Thoracic aorta (tissue), 2 donors: ENCODE data around the gene OR1F1. TPM values are rescaled to one million over a fixed set of nuclear protein-coding genes. Genes with fewer than 3 reads are reported as not detected.
"Not testable (repeated sequence)": the region's sequence is repeated elsewhere in the genome, so short reads cannot be mapped to it uniquely, and the experiment has no call there.

ENCODE experiments used
- ATAC-seq: fragments of 150-250 bp; one replicate; pipeline ENCODE4 v1.8.0; 2017; ENCODE audit warnings: low read depth; ENCODE audit not compliant: insufficient number of reproducible peaks, low FRiP score
- DNase-seq: peaks from one replicate; pipeline ENCODE4 v3.0.0-alpha.2; 2020; ENCODE audit warnings: low spot score
- H3K27ac ChIP-seq, 2 donors: fragments of 200-600 bp; sonication (generic); 1 replicate in 1 of 2; 2 replicates in 1 of 2; pipeline ENCODE4 v1.5.1; 2016; ENCODE audit warnings: mild to moderate bottlenecking in 2 of 2, moderate library complexity in 2 of 2
- H3K27me3 ChIP-seq: fragments of 200-600 bp; sonication (generic); replicated peaks from 2 replicates; pipeline ENCODE4 v1.6.0; 2016; ENCODE audit warnings: mild to moderate bottlenecking; ENCODE audit not compliant: insufficient read depth
- H3K36me3 ChIP-seq: fragments of 200-600 bp; sonication (generic); one replicate; pipeline ENCODE4 v1.5.1; 2016
- H3K4me1 ChIP-seq, 2 donors: fragments of 200-600 bp; sonication (generic); 1 replicate in 1 of 2; 2 replicates in 1 of 2; pipeline versions ENCODE4 v1.5.1 to v1.6.0; 2016; ENCODE audit warnings: low read depth in 2 of 2, mild to moderate bottlenecking in 1 of 2; ENCODE audit not compliant: control insufficient read depth in 1 of 2
- H3K4me3 ChIP-seq: fragments of 200-600 bp; sonication (generic); 2 replicates; pipeline ENCODE4 v1.5.1; 2016; ENCODE audit warnings: mild to moderate bottlenecking
- H3K9me3 ChIP-seq: fragments of 200-600 bp; sonication (generic); 2 replicates; pipeline ENCODE4 v1.5.1; 2016
- total RNA-seq, 2 donors: library from RNA; depleted of rRNA; stranded (reverse); fragments of >200 nt; gene quantifications; one replicate each; pipeline versions ENCODE4 v1.1.0 to v1.2.3, GENCODE V29; 2016
- TF ChIP-seq, protein P1 (sequence below): fragments of 200-600 bp; sonication (generic); IDR thresholded peaks from one replicate; pipeline ENCODE4 v1.5.1; 2019; ENCODE audit warnings: antibody characterized with exemption

OR1F1 gene
- total RNA-seq, 2 donors from 2014 or later, result not detected

DNA sequence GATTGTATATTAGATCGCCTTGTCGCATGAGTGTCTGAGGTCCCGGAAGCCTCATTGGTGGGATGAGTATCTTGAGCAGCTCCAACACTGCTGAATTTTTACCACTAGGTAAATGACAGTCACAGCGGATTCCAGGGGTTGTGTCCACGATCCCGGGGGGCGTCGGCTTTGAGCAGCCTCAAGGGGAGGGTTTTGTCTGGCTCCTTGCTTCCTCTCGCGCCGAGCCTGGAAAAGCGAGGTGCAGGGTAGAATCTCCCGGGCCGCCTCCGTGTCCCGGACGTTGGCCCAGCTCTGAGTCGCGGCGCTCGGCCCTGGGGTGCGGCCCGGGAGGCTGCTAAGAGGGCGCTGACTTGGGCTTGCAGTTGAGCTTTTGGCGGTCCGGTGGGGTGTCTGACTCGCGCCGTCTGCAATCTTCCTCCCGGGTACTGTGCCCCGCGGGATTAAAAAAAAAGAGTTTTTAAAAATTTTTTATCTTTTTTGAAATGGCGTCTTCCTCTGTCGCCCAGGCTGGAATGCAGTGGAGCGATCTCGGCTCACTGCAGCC, 4.5 kb downstream of the OR1F1 start:
- Histone ChIP-seq H3K4me3 (no peak overlapping the region), H3K27me3 (peaks cover 40% of the 10 kb centered on the region), H3K4me1 (peaks cover 7 to 15% of the 10 kb centered on the region in 2 donors), H3K36me3 (no peaks in the 10 kb centered on the region), H3K9me3 (no peaks in the 10 kb centered on the region), H3K27ac (no peak overlapping the region)
- DNase-seq (no peak), ATAC-seq (no peak)
- TF ChIP-seq, protein P1, sequence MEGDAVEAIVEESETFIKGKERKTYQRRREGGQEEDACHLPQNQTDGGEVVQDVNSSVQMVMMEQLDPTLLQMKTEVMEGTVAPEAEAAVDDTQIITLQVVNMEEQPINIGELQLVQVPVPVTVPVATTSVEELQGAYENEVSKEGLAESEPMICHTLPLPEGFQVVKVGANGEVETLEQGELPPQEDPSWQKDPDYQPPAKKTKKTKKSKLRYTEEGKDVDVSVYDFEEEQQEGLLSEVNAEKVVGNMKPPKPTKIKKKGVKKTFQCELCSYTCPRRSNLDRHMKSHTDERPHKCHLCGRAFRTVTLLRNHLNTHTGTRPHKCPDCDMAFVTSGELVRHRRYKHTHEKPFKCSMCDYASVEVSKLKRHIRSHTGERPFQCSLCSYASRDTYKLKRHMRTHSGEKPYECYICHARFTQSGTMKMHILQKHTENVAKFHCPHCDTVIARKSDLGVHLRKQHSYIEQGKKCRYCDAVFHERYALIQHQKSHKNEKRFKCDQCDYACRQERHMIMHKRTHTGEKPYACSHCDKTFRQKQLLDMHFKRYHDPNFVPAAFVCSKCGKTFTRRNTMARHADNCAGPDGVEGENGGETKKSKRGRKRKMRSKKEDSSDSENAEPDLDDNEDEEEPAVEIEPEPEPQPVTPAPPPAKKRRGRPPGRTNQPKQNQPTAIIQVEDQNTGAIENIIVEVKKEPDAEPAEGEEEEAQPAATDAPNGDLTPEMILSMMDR, result no peak

DNA sequence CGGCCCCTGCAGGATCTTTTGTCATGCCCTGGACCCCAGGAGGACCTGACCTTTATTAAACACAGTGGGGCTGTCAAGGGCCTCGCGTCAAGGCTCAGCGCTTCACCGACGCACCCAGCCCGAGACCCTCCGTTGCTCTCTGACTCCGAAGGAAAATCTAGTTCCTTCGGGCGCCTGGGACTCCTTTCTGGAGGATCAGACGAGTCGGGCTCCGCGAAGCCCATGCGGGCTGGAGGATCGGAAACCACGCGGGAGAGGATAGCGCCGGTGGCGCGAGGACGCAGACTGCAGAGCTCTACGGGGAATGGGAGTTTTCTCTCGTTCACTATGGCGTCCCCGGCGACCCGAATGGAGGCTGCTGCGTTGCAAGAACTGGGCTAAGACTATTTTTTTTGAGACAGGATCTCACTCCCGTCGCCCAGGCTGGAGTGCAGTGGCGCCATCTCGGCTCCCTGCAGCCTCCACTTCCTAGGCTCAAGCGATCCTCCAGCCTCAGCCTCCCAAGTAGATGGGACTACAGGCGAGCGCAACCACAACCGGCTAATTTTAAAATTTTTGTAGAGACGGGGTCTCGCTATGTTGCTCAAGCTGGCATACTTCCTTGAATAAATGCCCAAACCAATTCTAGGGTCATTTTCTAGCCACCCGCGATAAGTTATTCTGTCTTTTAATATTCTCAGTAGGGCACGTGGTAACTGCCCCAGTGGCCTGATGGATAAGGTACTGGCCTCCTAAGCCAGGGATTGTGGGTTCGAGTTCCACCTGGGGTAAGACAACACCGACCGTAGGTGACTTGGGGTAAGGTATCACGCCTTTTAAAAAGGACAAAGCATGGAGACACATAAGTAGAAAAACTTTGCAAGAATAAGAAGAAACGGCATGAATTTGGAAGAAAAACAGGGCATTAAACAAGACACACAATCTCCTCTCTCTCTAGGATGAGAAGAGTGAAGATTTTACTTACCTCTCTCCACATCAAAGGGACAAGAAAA, 5.5 kb downstream of the OR1F1 start:
- TF ChIP-seq, protein P1, result no peak
- no peaks in the 10 kb centered on the region for H3K36me3 ChIP-seq
- ATAC-seq (no peak), DNase-seq (no peak)
- no peak overlapping the region for H3K27ac ChIP-seq
- H3K4me1 ChIP-seq, result peaks cover 7 to 11% of the 10 kb centered on the region in 2 donors
- no peaks in the 10 kb centered on the region for H3K9me3 ChIP-seq
- H3K4me3 ChIP-seq, result no peak overlapping the region
- peaks cover 31% of the 10 kb centered on the region for H3K27me3 ChIP-seq

DNA sequence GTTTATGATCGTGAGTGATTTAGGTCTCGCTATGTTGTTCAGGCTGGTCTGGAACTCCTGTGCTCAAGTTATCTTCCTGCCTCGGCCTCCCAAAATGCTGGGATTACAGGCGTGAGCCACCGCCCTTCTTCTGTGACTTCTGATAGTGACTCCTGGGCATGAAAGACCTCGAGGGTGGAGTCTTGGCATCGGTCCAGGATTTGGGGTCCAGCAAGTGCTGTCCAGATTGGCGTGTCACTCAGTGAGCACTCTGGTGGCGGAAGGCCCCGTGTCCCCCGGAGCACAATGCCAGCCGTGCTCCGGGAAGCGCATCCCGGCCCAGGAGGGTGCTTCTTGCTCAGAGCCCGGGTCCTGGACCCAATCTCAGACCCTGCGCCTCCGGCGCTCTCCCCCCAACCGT, 6.8 kb downstream of the OR1F1 start:
- Histone ChIP-seq H3K27me3 (peaks cover 21% of the 10 kb centered on the region), H3K9me3 (no peaks in the 10 kb centered on the region), H3K27ac (no peak overlapping the region), H3K36me3 (no peaks in the 10 kb centered on the region), H3K4me1 (no peaks in the 10 kb centered on the region), H3K4me3 (no peak overlapping the region)
- DNase-seq, result no peak
- ATAC-seq, result no peak
- TF ChIP-seq, protein P1, result no peak

DNA sequence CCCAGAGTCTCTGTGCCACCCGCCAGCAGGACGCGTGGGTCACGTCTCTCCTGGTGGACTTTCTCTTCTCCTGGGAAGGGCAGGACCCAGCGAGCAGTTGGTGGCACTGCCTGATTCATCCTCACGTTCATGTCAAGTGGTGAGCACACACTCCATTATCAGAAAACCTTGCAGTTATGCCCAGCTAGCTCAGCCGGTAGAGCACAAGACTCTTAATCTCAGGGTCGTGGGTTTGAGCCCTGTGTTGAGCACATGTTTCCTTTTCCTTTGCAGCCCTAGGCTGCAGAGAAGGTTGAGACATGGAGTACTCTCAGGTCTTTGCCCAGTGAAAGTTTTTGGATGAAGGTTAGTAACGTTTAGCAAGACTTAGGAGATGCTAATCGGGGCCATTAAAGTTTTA, 8.0 kb downstream of the OR1F1 start:
- Histone ChIP-seq H3K4me3 (no peak overlapping the region), H3K27ac (no peak overlapping the region), H3K9me3 (no peaks in the 10 kb centered on the region), H3K4me1 (no peaks in the 10 kb centered on the region), H3K36me3 (no peaks in the 10 kb centered on the region), H3K27me3 (peaks cover 10% of the 10 kb centered on the region)
- ATAC-seq (no peak), DNase-seq (no peak)
- TF ChIP-seq, protein P1, result no peak

DNA sequence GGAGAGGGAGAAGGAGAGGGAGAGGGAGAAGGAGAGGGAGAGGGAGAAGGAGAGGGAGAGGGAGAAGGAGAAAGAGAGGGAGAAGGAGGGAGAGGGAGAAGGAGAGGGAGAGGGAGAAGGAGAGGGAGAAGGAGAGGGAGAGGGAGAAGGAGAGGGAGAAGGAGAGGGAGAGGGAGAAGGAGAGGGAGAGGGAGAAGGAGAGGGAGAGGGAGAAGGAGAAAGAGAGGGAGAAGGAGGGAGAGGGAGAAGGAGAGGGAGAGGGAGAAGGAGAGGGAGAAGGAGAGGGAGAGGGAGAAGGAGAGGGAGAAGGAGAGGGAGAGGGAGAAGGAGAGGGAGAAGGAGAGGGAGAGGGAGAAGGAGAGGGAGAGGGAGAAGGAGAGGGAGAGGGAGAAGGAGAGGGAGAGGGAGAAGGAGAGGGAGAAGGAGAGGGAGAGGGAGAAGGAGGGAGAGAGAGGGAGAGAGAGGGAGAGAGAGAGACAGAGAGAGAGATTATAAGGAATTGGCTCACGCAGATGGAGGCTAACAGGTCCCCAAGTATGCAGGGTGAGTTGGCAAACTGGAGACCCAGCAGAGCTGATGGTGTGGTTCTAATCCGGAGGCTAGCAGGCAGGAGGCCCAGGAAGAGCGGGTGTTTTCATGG, 9.8 kb downstream of the OR1F1 start:
- H3K4me1 ChIP-seq, ATAC-seq, H3K27me3 ChIP-seq, H3K36me3 ChIP-seq, H3K4me3 ChIP-seq, DNase-seq, H3K27ac ChIP-seq, H3K9me3 ChIP-seq: not testable (repeated sequence)
